PC-3 (cell line): Measurements from ENCODE around the gene GFRA1.

Source experiments
- EZH2phosphoT487 ChIP-seq: fragments of 300-600 bp; sonication (generic); IDR thresholded peaks from 2 replicates; pipeline ENCODE4 v1.6.1; 2018; ENCODE audit warnings: mild to moderate bottlenecking, antibody characterized with exemption, low read length, borderline replicate concordance
- TF ChIP-seq, protein P1 (sequence below): fragments of 300-600 bp; sonication (generic); conservative IDR thresholded peaks from 2 replicates; pipeline ENCODE4 v1.5.1; 2017; ENCODE audit warnings: antibody characterized with exemption, low read depth, mild to moderate bottlenecking, low read length

- no peak for TF ChIP-seq EZH2phosphoT487
- TF ChIP-seq, protein P1, sequence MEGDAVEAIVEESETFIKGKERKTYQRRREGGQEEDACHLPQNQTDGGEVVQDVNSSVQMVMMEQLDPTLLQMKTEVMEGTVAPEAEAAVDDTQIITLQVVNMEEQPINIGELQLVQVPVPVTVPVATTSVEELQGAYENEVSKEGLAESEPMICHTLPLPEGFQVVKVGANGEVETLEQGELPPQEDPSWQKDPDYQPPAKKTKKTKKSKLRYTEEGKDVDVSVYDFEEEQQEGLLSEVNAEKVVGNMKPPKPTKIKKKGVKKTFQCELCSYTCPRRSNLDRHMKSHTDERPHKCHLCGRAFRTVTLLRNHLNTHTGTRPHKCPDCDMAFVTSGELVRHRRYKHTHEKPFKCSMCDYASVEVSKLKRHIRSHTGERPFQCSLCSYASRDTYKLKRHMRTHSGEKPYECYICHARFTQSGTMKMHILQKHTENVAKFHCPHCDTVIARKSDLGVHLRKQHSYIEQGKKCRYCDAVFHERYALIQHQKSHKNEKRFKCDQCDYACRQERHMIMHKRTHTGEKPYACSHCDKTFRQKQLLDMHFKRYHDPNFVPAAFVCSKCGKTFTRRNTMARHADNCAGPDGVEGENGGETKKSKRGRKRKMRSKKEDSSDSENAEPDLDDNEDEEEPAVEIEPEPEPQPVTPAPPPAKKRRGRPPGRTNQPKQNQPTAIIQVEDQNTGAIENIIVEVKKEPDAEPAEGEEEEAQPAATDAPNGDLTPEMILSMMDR: no peak
Measured at GRCh38 chr10:116239229-116239628, 33.8 kb downstream of the GFRA1 start.
